HepG2 (cell line): ENCODE results near the gene FRK. TPM values are rescaled to one million over a fixed set of nuclear protein-coding genes. Genes with fewer than 3 reads are reported as not detected.

Experiments used
- ATF7 ChIP-seq, 2 experiments: fragments of 450-650 bp in 1 of 2; sonication (generic) in 1 of 2; formaldehyde crosslinking in 1 of 2; IDR thresholded peaks; 2 replicates each; pipeline versions ENCODE4 v1.4.0 to v1.6.1; 2016 to 2020; ENCODE audit warnings: antibody characterized with exemption in 1 of 2, mild to moderate bottlenecking in 1 of 2, missing genetic modification reagents in 1 of 2
- CBX5 ChIP-seq: sonication (generic); formaldehyde crosslinking; IDR thresholded peaks from 2 replicates; pipeline ENCODE4 v1.4.0; 2020; ENCODE audit warnings: missing genetic modification reagents, borderline replicate concordance
- DR1 ChIP-seq: sonication (generic); formaldehyde crosslinking; IDR thresholded peaks from 2 replicates; pipeline ENCODE4 v1.8.0; 2021; ENCODE audit warnings: mild to moderate bottlenecking, missing genetic modification reagents, inconsistent platforms
- FOXA3 ChIP-seq: IDR thresholded peaks from 2 replicates; pipeline ENCODE4 v1.6.1; 2016; ENCODE audit warnings: missing genetic modification reagents, missing compliant biosample characterization
- GATAD2A ChIP-seq: IDR thresholded peaks from 2 replicates; pipeline ENCODE4 v1.6.1; 2016
- HNF4A ChIP-seq: sonication (generic); formaldehyde crosslinking; IDR thresholded peaks from 2 replicates; pipeline ENCODE4 v1.4.0; 2020; ENCODE audit warnings: missing genetic modification reagents
- HNRNPL ChIP-seq: fragments of 200-400 bp; formaldehyde crosslinking; IDR thresholded peaks from 2 replicates; pipeline ENCODE4 v1.6.1; 2017; ENCODE audit warnings: mild to moderate bottlenecking, low read depth, low read length
- KMT2B ChIP-seq: IDR thresholded peaks from 2 replicates; pipeline ENCODE4 v1.6.1; 2016; ENCODE audit warnings: missing genetic modification reagents, missing compliant biosample characterization
- NR2F2 ChIP-seq: IDR thresholded peaks from 2 replicates; pipeline ENCODE4 v1.6.1; 2012; ENCODE audit warnings: low read depth, inconsistent platforms, borderline replicate concordance
- PAWR ChIP-seq: sonication (generic); formaldehyde crosslinking; IDR thresholded peaks from 2 replicates; pipeline ENCODE4 v1.4.0; 2020; ENCODE audit warnings: missing genetic modification reagents, mild to moderate bottlenecking, borderline replicate concordance
- SMAD3 ChIP-seq: sonication (generic); formaldehyde crosslinking; IDR thresholded peaks from 2 replicates; pipeline ENCODE4 v1.4.0; 2020; ENCODE audit warnings: missing genetic modification reagents
- SMYD3 ChIP-seq: sonication (generic); formaldehyde crosslinking; IDR thresholded peaks from 2 replicates; pipeline ENCODE4 v1.8.1; 2023; ENCODE audit warnings: mild to moderate bottlenecking, missing genetic modification reagents
- SRSF1 ChIP-seq: fragments of 200-400 bp; formaldehyde crosslinking; optimal IDR thresholded peaks from 2 replicates; pipeline ENCODE3; 2017; ENCODE audit warnings: mild to moderate bottlenecking, low read depth, low read length, moderate library complexity
- TBX3 ChIP-seq: fragments of 450-650 bp; IDR thresholded peaks from 2 replicates; pipeline ENCODE4 v1.6.1; 2017; ENCODE audit warnings: antibody characterized with exemption, mild to moderate bottlenecking, inconsistent platforms, borderline replicate concordance
- ZKSCAN5 ChIP-seq: sonication (generic); formaldehyde crosslinking; IDR thresholded peaks from 2 replicates; pipeline ENCODE4 v1.5.1; 2020; ENCODE audit warnings: mild to moderate bottlenecking, missing genetic modification reagents
- ZNF280D ChIP-seq: sonication (generic); formaldehyde crosslinking; IDR thresholded peaks from 2 replicates; pipeline ENCODE4 v1.5.1; 2020; ENCODE audit warnings: mild to moderate bottlenecking, missing genetic modification reagents
- ZNF318 ChIP-seq: sonication (generic); formaldehyde crosslinking; IDR thresholded peaks from 2 replicates; pipeline ENCODE4 v1.4.0; 2020; ENCODE audit warnings: mild to moderate bottlenecking, missing genetic modification reagents
- ZNF550 ChIP-seq: sonication (generic); formaldehyde crosslinking; IDR thresholded peaks from 2 replicates; pipeline ENCODE4 v1.4.0; 2020; ENCODE audit warnings: mild to moderate bottlenecking, missing genetic modification reagents, borderline replicate concordance
- ZNF747 ChIP-seq: sonication (generic); formaldehyde crosslinking; IDR thresholded peaks from 2 replicates; pipeline ENCODE4 v1.8.1; 2023; ENCODE audit warnings: missing genetic modification reagents, mild to moderate bottlenecking, borderline replicate concordance
- polyA plus RNA-seq, 8 experiments: library from polyadenylated mRNA; depleted of rRNA in 3 of 8; stranded (reverse) in 7 of 8; unstranded in 1 of 8; fragments of >200 nt; fragmentation: Illumina TruSeq in 4 of 8; extraction: Trizol in 4 of 8; gene quantifications; 2 replicates each; pipeline versions ENCODE4 v1.2.1 to v1.2.3, GENCODE V29; 2011 to 2016; ENCODE audit warnings: low read depth in 4 of 8, missing spikeins in 1 of 8, mixed read lengths in 1 of 8; ENCODE audit not compliant: insufficient read depth in 1 of 8
- total RNA-seq, 5 experiments: library from RNA; depleted of rRNA; stranded (reverse); fragments of >200 nt; fragmentation: Illumina TruSeq; extraction: Trizol; gene quantifications; 2 replicates each; pipeline ENCODE4 v1.2.3, GENCODE V29; 2016; ENCODE audit warnings: low read depth in 1 of 5

Gene FRK
- total and polyA plus RNA-seq, 2 of the 13 experiments (the other 11 are each of a cell fraction or from before 2014, with no cell fraction given), result 1.3 to 2.9 TPM

- 0 out of 2 replicates have a peak, but pooled peaks have one; percentile 56 for TF ChIP-seq ZNF280D (CRISPR knock-in tag)
- no peak for TF ChIP-seq ZNF747
- TF ChIP-seq SMYD3 (CRISPR knock-in tag), result no peak
- no peak for TF ChIP-seq PAWR
- peak; percentile 58 for TF ChIP-seq FOXA3 (CRISPR knock-in tag)
- TF ChIP-seq ZNF318, result no peak
- 0 out of 2 replicates have a peak, but pooled peaks have one; percentile 12 for TF ChIP-seq NR2F2
- no peak for TF ChIP-seq CBX5 (CRISPR knock-in tag)
- TF ChIP-seq HNF4A (CRISPR knock-in tag), result peak; percentile 22; the same call in 1 of the 2 replicates
- no peak for TF ChIP-seq ATF7 (IDR thresholded peaks at IDR 0.05)
- TF ChIP-seq ATF7 (CRISPR knock-in tag; IDR thresholded peaks at IDR 0.05), result no peak
- no peak for TF ChIP-seq ZNF550 (CRISPR knock-in tag)
- peak; percentile 47; the same call in 1 of the 2 replicates for TF ChIP-seq GATAD2A (CRISPR knock-in tag)
- no peak for TF ChIP-seq KMT2B
- no peak for TF ChIP-seq SMAD3 (CRISPR knock-in tag)
- TF ChIP-seq SRSF1, result no peak
- no peak for TF ChIP-seq DR1
- TF ChIP-seq TBX3, result no peak
- no peak for TF ChIP-seq ZKSCAN5 (CRISPR knock-in tag)
- no peak for TF ChIP-seq HNRNPL
Observed at GRCh38 chr6:116016846-116017545, 43.7 kb downstream of the FRK start (continued).
